Heart left ventricle (tissue), 13 donors: Measurements from ENCODE around the gene FER.

Source experiments
- CTCF ChIP-seq, 12 donors: fragments of 200-600 bp; sonication (generic) in 4 of 12; IDR thresholded peaks; one replicate each; pipeline versions ENCODE4 v1.5.0 to v1.8.0; 2018 to 2022; ENCODE audit warnings: antibody characterized with exemption in 12 of 12, mild to moderate bottlenecking in 5 of 12
- POLR2A ChIP-seq, 2 donors: fragments of 450-650 bp; IDR thresholded peaks; one replicate each; pipeline ENCODE4 v1.6.1; 2017; ENCODE audit warnings: antibody characterized with exemption in 2 of 2, mild to moderate bottlenecking in 2 of 2, moderate library complexity in 2 of 2
- donor health status: ischemic (EF 13 %, LVEDD 7.1; RV severe dilation, severe dysfunction).
- donor health status: DM: no; HTN: yes; CAD: no.
- donor health status: DM: no; HTN: no; CAD: no.
- donor health status: ischemic (EF 25% LVEDD 6.9; RV normal size, moderate dysfunction).
- donor health status: ischemic (EF 25% LVEDD 5.7; RV mildly dilated, moderate dysfunction).
- donor health status: ischemic (EF 35%, LVEDD 5.7; RV mildly dilated, moderate dysfunction).
- donor health status: nonischemic (EF 11% LVEDD 7.7; RV severe dilation, severe dysfunction).
- donor health status: DM: yes; HTN: yes; CAD: no.
- donor health status: PGD.
- donor health status: ischemic (EF 29% LVEDD 5.4; RV normal size, mild dysfunction).
- donor health status: nonischemic (EF 23%, LVEDD 6.1; RV moderate dilation, normal function).

- TF ChIP-seq CTCF (IDR thresholded peaks at IDR 0.05) (no peak), POLR2A (IDR thresholded peaks at IDR 0.05) (no peak)
Measured at GRCh38 chr5:108966910-108967309, 219.2 kb downstream of the FER start.
